ES-I3 (cell line): Measurements from ENCODE around the gene OR11H1.
"Not testable (repeated sequence)": the region's sequence is repeated elsewhere in the genome, so short reads cannot be mapped to it uniquely, and the experiment has no call there.

Experiments used
- H3K36me3 ChIP-seq: 2 replicates; pipeline ENCODE4 v1.6.1; 2013; ENCODE audit warnings: mild to moderate bottlenecking, low read length, control low read depth, moderate library complexity; ENCODE audit not compliant: insufficient read depth
- H3K4me1 ChIP-seq: 2 replicates; pipeline ENCODE4 v1.6.1; 2013; ENCODE audit warnings: mild to moderate bottlenecking, control low read depth, low read length; ENCODE audit not compliant: insufficient read depth
- H3K9ac ChIP-seq: 2 replicates; pipeline ENCODE4 v1.6.1; 2013; ENCODE audit warnings: low read depth, mild to moderate bottlenecking, low read length, moderate library complexity
- H3K9me3 ChIP-seq: 2 replicates; pipeline ENCODE4 v1.6.1; 2013; ENCODE audit warnings: mild to moderate bottlenecking, low read length, moderate library complexity; ENCODE audit not compliant: control insufficient read depth, insufficient read depth

The OR11H1 gene

GRCh38 chr22:15527892-15528291 lies at the start of gene OR11H1:
OR11H1 (plus strand) TSS chr22:15528192; CDS start chr22:15528192, 0 bp downstream.
- not testable (repeated sequence) for H3K9me3 ChIP-seq, H3K9ac ChIP-seq, H3K36me3 ChIP-seq, H3K4me1 ChIP-seq

GRCh38 chr22:15509967-15510366 lies 18.0 kb upstream of the OR11H1 start:
- H3K36me3 ChIP-seq, H3K9me3 ChIP-seq, H3K9ac ChIP-seq, H3K4me1 ChIP-seq: not testable (repeated sequence)

GRCh38 chr22:15515896-15516295 lies 12.1 kb upstream of the OR11H1 start:
- H3K9ac ChIP-seq, H3K36me3 ChIP-seq, H3K4me1 ChIP-seq: not testable (repeated sequence)

GRCh38 chr22:15553767-15554166 lies 25.8 kb downstream of the OR11H1 start:
- H3K9ac ChIP-seq, H3K36me3 ChIP-seq, H3K4me1 ChIP-seq, H3K9me3 ChIP-seq: not testable (repeated sequence)

More at GRCh38 chr22:15515896-15516295, 12.1 kb upstream of the OR11H1 start:
- not testable (repeated sequence) for H3K9me3 ChIP-seq

GRCh38 chr22:15563461-15563860 lies 35.5 kb downstream of the OR11H1 start:
- not testable (repeated sequence) for H3K36me3 ChIP-seq, H3K9ac ChIP-seq, H3K4me1 ChIP-seq, H3K9me3 ChIP-seq

- not testable (repeated sequence) for H3K36me3 ChIP-seq, H3K9ac ChIP-seq, H3K9me3 ChIP-seq, H3K4me1 ChIP-seq
These were observed 37.1 kb downstream of the OR11H1 start for GRCh38 chr22:15565063-15565462.
